ENCODE results near the gene DGCR2. TPM values are rescaled to one million over a fixed set of nuclear protein-coding genes. Genes with fewer than 3 reads are reported as not detected.

Gene DGCR2
- total and polyA plus RNA-seq, 2 experiments from 2014 or later, result 25.6 to 42.7 TPM

GRCh38 chr22:19022755-19023154 lies 99.5 kb downstream of the DGCR2 start:
- H3K4me1 ChIP-seq (ENCODE audit: insufficient read depth), result no peaks in the 10 kb centered on the region
- no peak overlapping the region for H3K4me3 ChIP-seq
- in situ Hi-C loops (cut with MboI), result no loop called here
- no peak overlapping the region for H3K9ac ChIP-seq
- no peaks in the 10 kb centered on the region; the same call in 1 of the 2 replicates for H3K27me3 ChIP-seq (replicated peaks; ENCODE audit: insufficient read depth)
- H2AFZ ChIP-seq, result no peak overlapping the region
- H4K20me1 ChIP-seq (ENCODE audit: insufficient read depth), result no peaks in the 10 kb centered on the region
- H3F3A ChIP-seq (ENCODE audit: insufficient read depth), result no peaks in the 10 kb centered on the region
- TF ChIP-seq EZH2phosphoT487 (IDR thresholded peaks at IDR 0.05; ENCODE audit: insufficient read depth, low read depth) (no peak), EZH2 (IDR thresholded peaks at IDR 0.05; ENCODE audit: insufficient read depth, poor library complexity, severe bottlenecking) (no peak)
- no peaks in the 10 kb centered on the region for H3K9me3 ChIP-seq (ENCODE audit: low read depth)
- no peaks in the 10 kb centered on the region for H3K9me2 ChIP-seq (ENCODE audit: insufficient read depth)
- no peaks in the 10 kb centered on the region for H3K36me3 ChIP-seq (ENCODE audit: low read depth)
- H3K27ac ChIP-seq, result no peak overlapping the region
- no peak for DNase-seq
- 53 to 54% methylated on average over 7 to 8 of the region's 8 CpGs for WGBS, 2 experiments (ENCODE audit: low coverage in 1 of 2, low lambda C conversion rate in 2 of 2, missing lambda C conversion rate in 2 of 2)
- H3K79me2 ChIP-seq (ENCODE audit: insufficient read depth), result no peaks in the 10 kb centered on the region
- no peak overlapping the region for H3K4me2 ChIP-seq (ENCODE audit: unreplicated experiment)

GRCh38 chr22:19019679-19020032 lies 102.6 kb downstream of the DGCR2 start:
- H3K4me3 ChIP-seq, result no peak overlapping the region
- no peak overlapping the region for H3K9ac ChIP-seq
- no peaks in the 10 kb centered on the region for H3K79me2 ChIP-seq (ENCODE audit: insufficient read depth)
- no peaks in the 10 kb centered on the region for H3K36me3 ChIP-seq (ENCODE audit: low read depth)
- H3K4me1 ChIP-seq (ENCODE audit: insufficient read depth), result no peaks in the 10 kb centered on the region
- H3K9me2 ChIP-seq (ENCODE audit: insufficient read depth), result no peaks in the 10 kb centered on the region
- no peaks in the 10 kb centered on the region for H3F3A ChIP-seq (ENCODE audit: insufficient read depth)
- no peak for TF ChIP-seq EZH2phosphoT487 (IDR thresholded peaks at IDR 0.05; ENCODE audit: insufficient read depth, low read depth)
- no peak for TF ChIP-seq EZH2 (IDR thresholded peaks at IDR 0.05; ENCODE audit: insufficient read depth, poor library complexity, severe bottlenecking)
- no peaks in the 10 kb centered on the region for H3K9me3 ChIP-seq (ENCODE audit: low read depth)
- no peaks in the 10 kb centered on the region; the same call in 1 of the 2 replicates for H3K27me3 ChIP-seq (replicated peaks; ENCODE audit: insufficient read depth)
- 32 to 37% methylated on average over 7 of the region's 7 CpGs for WGBS, 2 experiments (ENCODE audit: low coverage in 1 of 2, low lambda C conversion rate in 2 of 2, missing lambda C conversion rate in 2 of 2)
- H2AFZ ChIP-seq, result no peak overlapping the region
- H4K20me1 ChIP-seq (ENCODE audit: insufficient read depth), result no peaks in the 10 kb centered on the region
- in situ Hi-C loops (cut with MboI), result no loop called here
- no peak for DNase-seq
- no peak overlapping the region for H3K27ac ChIP-seq
- H3K4me2 ChIP-seq (ENCODE audit: unreplicated experiment), result no peak overlapping the region

- DNase-seq, result no peak
- no peak overlapping the region for H3K4me2 ChIP-seq (ENCODE audit: unreplicated experiment)
- no peak overlapping the region for H3K4me3 ChIP-seq
- TF ChIP-seq EZH2 (IDR thresholded peaks at IDR 0.05; ENCODE audit: insufficient read depth, poor library complexity, severe bottlenecking) (no peak), EZH2phosphoT487 (IDR thresholded peaks at IDR 0.05; ENCODE audit: insufficient read depth, low read depth) (no peak)
- H3F3A ChIP-seq (ENCODE audit: insufficient read depth), result no peaks in the 10 kb centered on the region
- H2AFZ ChIP-seq, result no peak overlapping the region
- H3K4me1 ChIP-seq (ENCODE audit: insufficient read depth), result no peaks in the 10 kb centered on the region
- H3K9me2 ChIP-seq (ENCODE audit: insufficient read depth), result no peaks in the 10 kb centered on the region
- no peaks in the 10 kb centered on the region for H3K79me2 ChIP-seq (ENCODE audit: insufficient read depth)
- H3K27me3 ChIP-seq (replicated peaks; ENCODE audit: insufficient read depth), result no peaks in the 10 kb centered on the region; the same call in 1 of the 2 replicates
- H3K9me3 ChIP-seq (ENCODE audit: low read depth), result no peaks in the 10 kb centered on the region
- H3K27ac ChIP-seq, result no peak overlapping the region
- in situ Hi-C loops (cut with MboI), result no loop called here
- H3K9ac ChIP-seq, result no peak overlapping the region
- 77 to 78% methylated on average over 17 to 19 of the region's 19 CpGs for WGBS, 2 experiments (ENCODE audit: low coverage in 1 of 2, low lambda C conversion rate in 2 of 2, missing lambda C conversion rate in 2 of 2)
- H4K20me1 ChIP-seq (ENCODE audit: insufficient read depth), result no peaks in the 10 kb centered on the region
- no peaks in the 10 kb centered on the region for H3K36me3 ChIP-seq (ENCODE audit: low read depth)
Observed at GRCh38 chr22:19019029-19019678, 103.1 kb downstream of the DGCR2 start.

- Histone ChIP-seq H3K4me3 (no peak overlapping the region), H4K20me1 (ENCODE audit: insufficient read depth) (no peaks in the 10 kb centered on the region), H3K9me3 (ENCODE audit: low read depth) (no peaks in the 10 kb centered on the region), H3K4me2 (ENCODE audit: unreplicated experiment) (no peak overlapping the region), H3K79me2 (ENCODE audit: insufficient read depth) (no peaks in the 10 kb centered on the region), H3K36me3 (ENCODE audit: low read depth) (no peaks in the 10 kb centered on the region), H3K27ac (no peak overlapping the region), H3K9me2 (ENCODE audit: insufficient read depth) (no peaks in the 10 kb centered on the region), H3F3A (ENCODE audit: insufficient read depth) (no peaks in the 10 kb centered on the region), H3K4me1 (ENCODE audit: insufficient read depth) (no peaks in the 10 kb centered on the region), H2AFZ (no peak overlapping the region), H3K27me3 (replicated peaks; ENCODE audit: insufficient read depth) (no peaks in the 10 kb centered on the region; the same call in 1 of the 2 replicates), H3K9ac (no peak overlapping the region)
- in situ Hi-C loops (cut with MboI), result no loop called here
- 36 to 39% methylated on average over 4 of the region's 4 CpGs for WGBS, 2 experiments (ENCODE audit: low coverage in 1 of 2, low lambda C conversion rate in 2 of 2, missing lambda C conversion rate in 2 of 2)
- no peak for TF ChIP-seq EZH2 (IDR thresholded peaks at IDR 0.05; ENCODE audit: insufficient read depth, poor library complexity, severe bottlenecking)
- TF ChIP-seq EZH2phosphoT487 (IDR thresholded peaks at IDR 0.05; ENCODE audit: insufficient read depth, low read depth), result no peak
- DNase-seq, result no peak
Observed at GRCh38 chr22:19018256-19018655, 104.0 kb downstream of the DGCR2 start.

Measured in GM23248 (cell line).